Natural killer cell (primary cell): Measurements from ENCODE around the gene CDK16. TPM values are rescaled to one million over a fixed set of nuclear protein-coding genes. Genes with fewer than 3 reads are reported as not detected.

Source experiments
- ATAC-seq, 3 donors: fragments of 150-1000 bp in 2 of 3; fragments of 200-7000 bp in 1 of 3; cut with Tn5 transposase; 1 replicate in 1 of 3; 2 replicates in 2 of 3; pipeline ENCODE4 v1.10.0; 2021; ENCODE audit warnings: mild to moderate bottlenecking in 2 of 3, moderate library complexity in 2 of 3
- DNase-seq, 2 donors: peaks; one replicate each; pipeline versions ENCODE4 v3.0.0 to v3.0.0-alpha.2; 2013 to 2021; ENCODE audit warnings: mixed read lengths in 1 of 2
- H3K27ac ChIP-seq: one replicate; pipeline ENCODE4 v1.5.1; 2013; ENCODE audit warnings: mild to moderate bottlenecking, low read length
- H3K27me3 ChIP-seq: one replicate; pipeline ENCODE4 v1.6.1; 2013; ENCODE audit warnings: low read length; ENCODE audit not compliant: control insufficient read depth, insufficient read depth
- H3K36me3 ChIP-seq: one replicate; pipeline ENCODE4 v1.6.1; 2013; ENCODE audit warnings: low read length; ENCODE audit not compliant: control insufficient read depth, insufficient read depth
- H3K4me1 ChIP-seq: one replicate; pipeline ENCODE4 v1.6.1; 2013; ENCODE audit warnings: low read length; ENCODE audit not compliant: control insufficient read depth, insufficient read depth
- H3K4me3 ChIP-seq: one replicate; pipeline ENCODE4 v1.5.1; 2013; ENCODE audit warnings: low read length
- H3K9me3 ChIP-seq: one replicate; pipeline ENCODE4 v1.6.1; 2013; ENCODE audit warnings: low read length; ENCODE audit not compliant: control insufficient read depth, insufficient read depth
- H3K27ac Mint-ChIP-seq, 2 donors: one replicate each; pipeline ENCODE4 v1.8.0; 2022; ENCODE audit warnings: mild to moderate bottlenecking in 2 of 2, mixed read lengths in 2 of 2, moderate library complexity in 1 of 2
- H3K27me3 Mint-ChIP-seq, 2 donors: one replicate each; pipeline ENCODE4 v1.8.0; 2022; ENCODE audit warnings: low read depth in 2 of 2, mixed read lengths in 2 of 2
- H3K36me3 Mint-ChIP-seq: one replicate; pipeline ENCODE4 v1.8.0; 2022; ENCODE audit warnings: mixed read lengths
- H3K4me1 Mint-ChIP-seq, 2 donors: one replicate each; pipeline ENCODE4 v1.8.0; 2022; ENCODE audit warnings: mixed read lengths in 2 of 2
- H3K4me3 Mint-ChIP-seq: one replicate; pipeline ENCODE4 v1.8.0; 2022; ENCODE audit warnings: mild to moderate bottlenecking, moderate library complexity, mixed read lengths
- H3K9me3 Mint-ChIP-seq, 2 donors: one replicate each; pipeline ENCODE4 v1.8.0; 2022; ENCODE audit warnings: mixed read lengths in 2 of 2
- WGBS: methylation state at CpG from one replicate; pipeline ENCODE4 v1.1.7; 2013; ENCODE audit warnings: missing lambda C conversion rate; ENCODE audit not compliant: insufficient coverage; 5-methylcytosine and 5-hydroxymethylcytosine counted together
- intact Hi-C: fragments of 100-400 bp; cut with micrococcal nuclease; formaldehyde crosslinking; loops from one replicate; pipeline ENCODE4 v1.14.2; 2022
- total RNA-seq, 4 donors: library from RNA; stranded (reverse); fragments of 120-200 nt in 1 of 4; gene quantifications; one replicate each; pipeline versions ENCODE4 v1.2.3 to v1.2.4, GENCODE V29; 2013 to 2022
- TF ChIP-seq, protein P1 (sequence below): fragments of 200-600 bp; IDR thresholded peaks from one replicate; pipeline ENCODE4 v1.8.0; 2022; ENCODE audit warnings: antibody characterized with exemption

Gene CDK16
- total RNA-seq, 3 donors from 2014 or later (not counting 1 experiment from before 2014, with no cell fraction given), result 112 to 140 (median 126) TPM

DNA sequence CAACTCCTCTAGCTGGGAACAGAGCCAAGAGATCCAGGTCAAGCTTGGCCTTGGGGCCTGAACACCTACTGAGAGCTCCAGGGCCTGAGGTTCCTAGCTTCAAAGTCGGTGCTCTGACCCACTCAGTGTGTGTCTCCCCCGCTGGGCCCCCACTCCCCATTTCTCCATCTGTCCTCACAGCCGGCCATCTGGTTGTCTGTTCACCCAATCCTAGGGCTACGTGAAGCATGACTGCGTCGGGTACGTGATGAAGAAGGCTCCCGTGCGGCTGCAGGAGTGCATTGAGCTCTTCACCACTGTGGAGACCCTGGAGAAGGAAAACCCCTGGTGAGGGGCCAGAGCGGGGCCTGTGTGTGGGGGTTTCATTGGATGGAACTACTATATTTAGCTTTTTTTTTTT is 26.7 kb downstream of the CDK16 start:
- H3K4me1 Mint-ChIP-seq, result no peaks in the 10 kb centered on the region
- TF ChIP-seq, protein P1, sequence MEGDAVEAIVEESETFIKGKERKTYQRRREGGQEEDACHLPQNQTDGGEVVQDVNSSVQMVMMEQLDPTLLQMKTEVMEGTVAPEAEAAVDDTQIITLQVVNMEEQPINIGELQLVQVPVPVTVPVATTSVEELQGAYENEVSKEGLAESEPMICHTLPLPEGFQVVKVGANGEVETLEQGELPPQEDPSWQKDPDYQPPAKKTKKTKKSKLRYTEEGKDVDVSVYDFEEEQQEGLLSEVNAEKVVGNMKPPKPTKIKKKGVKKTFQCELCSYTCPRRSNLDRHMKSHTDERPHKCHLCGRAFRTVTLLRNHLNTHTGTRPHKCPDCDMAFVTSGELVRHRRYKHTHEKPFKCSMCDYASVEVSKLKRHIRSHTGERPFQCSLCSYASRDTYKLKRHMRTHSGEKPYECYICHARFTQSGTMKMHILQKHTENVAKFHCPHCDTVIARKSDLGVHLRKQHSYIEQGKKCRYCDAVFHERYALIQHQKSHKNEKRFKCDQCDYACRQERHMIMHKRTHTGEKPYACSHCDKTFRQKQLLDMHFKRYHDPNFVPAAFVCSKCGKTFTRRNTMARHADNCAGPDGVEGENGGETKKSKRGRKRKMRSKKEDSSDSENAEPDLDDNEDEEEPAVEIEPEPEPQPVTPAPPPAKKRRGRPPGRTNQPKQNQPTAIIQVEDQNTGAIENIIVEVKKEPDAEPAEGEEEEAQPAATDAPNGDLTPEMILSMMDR, result no peak
- H3K27ac ChIP-seq, result no peak overlapping the region
- H3K9me3 Mint-ChIP-seq, result no peaks in the 10 kb centered on the region
- H3K4me1 ChIP-seq, result no peaks in the 10 kb centered on the region
- H3K4me3 ChIP-seq, result no peak overlapping the region
- peaks cover 53% of the 10 kb centered on the region for H3K36me3 ChIP-seq
- DNase-seq, result no peak
- H3K9me3 ChIP-seq, result no peaks in the 10 kb centered on the region
- H3K27me3 ChIP-seq, result no peaks in the 10 kb centered on the region
- intact Hi-C loops, result no loop called here
- ATAC-seq, result no peak
- H3K36me3 Mint-ChIP-seq, result peaks cover 10% of the 10 kb centered on the region
- no peaks in the 10 kb centered on the region for H3K27me3 Mint-ChIP-seq
- no peak overlapping the region for H3K4me3 Mint-ChIP-seq
- WGBS, result 95% methylated on average over 9 of the region's 10 CpGs
- no peak overlapping the region for H3K27ac Mint-ChIP-seq

DNA sequence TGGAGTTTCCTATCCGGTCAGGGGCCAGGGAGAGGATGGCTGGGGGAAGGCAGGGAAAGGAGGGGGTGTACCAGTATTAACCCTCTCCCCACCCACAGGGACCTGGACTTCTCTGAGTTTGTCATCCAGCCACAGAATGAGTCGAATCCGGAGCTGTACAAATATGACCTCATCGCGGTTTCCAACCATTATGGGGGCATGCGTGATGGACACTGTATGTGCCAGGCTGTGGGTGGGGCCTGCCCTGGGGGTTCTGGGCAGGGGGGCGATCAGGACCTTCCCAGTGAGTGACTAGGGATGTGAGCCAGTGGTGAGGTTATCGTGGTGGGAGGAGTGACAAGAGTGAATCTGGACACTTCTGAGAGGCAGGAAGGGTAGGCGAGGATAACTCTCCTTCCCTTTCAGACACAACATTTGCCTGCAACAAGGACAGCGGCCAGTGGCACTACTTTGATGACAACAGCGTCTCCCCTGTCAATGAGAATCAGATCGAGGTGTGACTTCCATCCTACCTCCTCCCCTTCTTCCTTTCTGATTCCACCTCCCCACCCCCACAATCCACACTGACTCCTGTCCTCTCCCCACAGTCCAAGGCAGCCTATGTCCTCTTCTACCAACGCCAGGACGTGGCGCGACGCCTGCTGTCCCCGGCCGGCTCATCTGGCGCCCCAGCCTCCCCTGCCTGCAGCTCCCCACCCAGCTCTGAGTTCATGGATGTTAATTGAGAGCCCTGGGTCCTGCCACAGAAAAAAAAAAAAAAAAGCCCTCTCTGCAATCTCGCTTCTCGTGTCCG is 28.9 kb downstream of the CDK16 start:
- no peak for DNase-seq
- Histone ChIP-seq H3K36me3 (peaks cover 31% of the 10 kb centered on the region), H3K4me3 (no peak overlapping the region), H3K9me3 (no peaks in the 10 kb centered on the region), H3K27ac (no peak overlapping the region), H3K4me1 (no peaks in the 10 kb centered on the region), H3K27me3 (no peaks in the 10 kb centered on the region)
- ATAC-seq, result no peak
- Mint-ChIP-seq H3K36me3 (no peaks in the 10 kb centered on the region), H3K4me1 (no peaks in the 10 kb centered on the region), H3K27ac (no peak overlapping the region), H3K9me3 (no peaks in the 10 kb centered on the region), H3K4me3 (no peak overlapping the region), H3K27me3 (no peaks in the 10 kb centered on the region)
- WGBS, result 87% methylated on average over 22 of the region's 23 CpGs
- intact Hi-C loops, result no loop called here
- TF ChIP-seq, protein P1, result no peak

DNA sequence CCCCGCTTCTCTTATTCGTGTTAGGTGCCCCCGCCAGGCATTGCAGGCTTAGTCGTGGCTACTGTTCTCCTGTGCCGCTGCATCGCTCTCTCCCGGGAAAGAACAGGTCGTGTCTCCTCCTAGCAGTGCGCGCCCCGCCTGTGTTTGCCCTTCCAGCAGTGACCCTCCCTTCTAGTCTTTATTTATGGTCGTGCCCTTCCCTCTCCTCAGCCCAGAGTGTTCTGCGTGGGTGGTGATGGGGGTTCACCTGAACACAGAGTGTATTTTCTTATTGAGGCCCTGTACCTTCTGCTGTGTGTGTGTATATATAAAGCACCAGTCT is 29.5 kb downstream of the CDK16 start:
- ATAC-seq (no peak), DNase-seq (no peak)
- TF ChIP-seq, protein P1, result no peak
- H3K9me3 ChIP-seq, result no peaks in the 10 kb centered on the region
- intact Hi-C loops, result no loop called here
- Mint-ChIP-seq H3K4me1 (no peaks in the 10 kb centered on the region), H3K4me3 (no peak overlapping the region), H3K27ac (no peak overlapping the region), H3K36me3 (no peaks in the 10 kb centered on the region), H3K9me3 (no peaks in the 10 kb centered on the region), H3K27me3 (no peaks in the 10 kb centered on the region)
- no peaks in the 10 kb centered on the region for H3K27me3 ChIP-seq
- no peaks in the 10 kb centered on the region for H3K4me1 ChIP-seq
- WGBS, result 93% methylated on average over 8 of the region's 13 CpGs
- peaks cover 28% of the 10 kb centered on the region for H3K36me3 ChIP-seq
- H3K27ac ChIP-seq, result no peak overlapping the region
- no peak overlapping the region for H3K4me3 ChIP-seq

DNA sequence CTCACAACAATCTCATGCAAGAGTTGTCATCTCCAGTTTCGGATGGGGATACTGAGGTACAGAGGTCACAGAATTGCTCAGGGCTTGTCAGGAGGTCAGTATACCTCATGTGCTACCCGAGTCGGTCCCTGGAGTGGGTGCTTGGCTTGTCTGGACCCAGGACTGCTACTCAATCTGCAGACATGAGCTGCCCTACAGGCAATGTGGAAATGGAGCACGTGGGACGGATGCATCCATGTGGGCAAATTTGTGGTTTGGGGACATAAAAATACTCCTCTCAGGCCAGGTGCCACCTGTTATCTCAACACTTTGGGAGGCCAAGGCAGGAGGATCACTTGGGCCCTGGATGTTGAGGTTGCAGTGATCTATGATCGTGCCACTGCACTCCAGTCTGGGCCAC is 30.1 kb downstream of the CDK16 start:
- peaks cover 25% of the 10 kb centered on the region for H3K36me3 ChIP-seq
- no peaks in the 10 kb centered on the region for H3K9me3 Mint-ChIP-seq
- no peaks in the 10 kb centered on the region for H3K27me3 ChIP-seq
- 100% methylated on average over 3 of the region's 6 CpGs for WGBS
- TF ChIP-seq, protein P1, result no peak
- H3K36me3 Mint-ChIP-seq, result no peaks in the 10 kb centered on the region
- H3K4me3 Mint-ChIP-seq, result no peak overlapping the region
- intact Hi-C loops, result no loop called here
- H3K4me1 ChIP-seq, result no peaks in the 10 kb centered on the region
- no peak overlapping the region for H3K27ac Mint-ChIP-seq
- H3K4me3 ChIP-seq, result no peak overlapping the region
- no peaks in the 10 kb centered on the region for H3K4me1 Mint-ChIP-seq
- DNase-seq (no peak), ATAC-seq (no peak)
- H3K27me3 Mint-ChIP-seq, result no peaks in the 10 kb centered on the region
- H3K9me3 ChIP-seq, result no peaks in the 10 kb centered on the region
- no peak overlapping the region for H3K27ac ChIP-seq
